Astrocyte of the cerebellum (primary cell): ENCODE results near the gene ARMH3.

Experiments
- DNase-seq: peaks from one replicate; pipeline ENCODE4 v3.0.0-alpha.2; 2011; ENCODE audit warnings: low read depth
- H3K4me3 ChIP-seq: 2 replicates; pipeline ENCODE4 v1.5.1; 2011; ENCODE audit warnings: mild to moderate bottlenecking, low read depth, low read length, moderate library complexity
- CTCF ChIP-seq: IDR thresholded peaks from 2 replicates; pipeline ENCODE4 v1.5.1; 2012; ENCODE audit warnings: low read length, low read depth, moderate library complexity, mild to moderate bottlenecking; ENCODE audit errors: missing control alignments
- in situ Hi-C: cut with HindIII; loops from 2 replicates; pipeline ENCODE4 v1.10.0; 2017; ENCODE audit warnings: low sequenced_read_pairs

The ARMH3 gene

GRCh38 chr10:101961591-101962498, 94.1 kb downstream of the ARMH3 start:
- no peak for DNase-seq
- in situ Hi-C loops = no loop called here
- no peak for TF ChIP-seq CTCF
- H3K4me3 ChIP-seq = no peak overlapping the region

GRCh38 chr10:101960879-101961395, 95.0 kb downstream of the ARMH3 start:
- in situ Hi-C loops = no loop called here

GRCh38 chr10:101959346-101959916, 96.5 kb downstream of the ARMH3 start:
- in situ Hi-C loops = no loop called here
- DNase-seq = no peak
- H3K4me3 ChIP-seq = no peak overlapping the region
- TF ChIP-seq CTCF = no peak

More at GRCh38 chr10:101960879-101961395, 95.0 kb downstream of the ARMH3 start:
- TF ChIP-seq CTCF = no peak
- DNase-seq = no peak
- H3K4me3 ChIP-seq = no peak overlapping the region

GRCh38 chr10:101958691-101959090, 97.3 kb downstream of the ARMH3 start:
- DNase-seq = no peak
- TF ChIP-seq CTCF = no peak
- H3K4me3 ChIP-seq = no peak overlapping the region
- in situ Hi-C loops = no loop called here

GRCh38 chr10:101956898-101957297, 99.1 kb downstream of the ARMH3 start:
- no peak overlapping the region for H3K4me3 ChIP-seq
- no peak for TF ChIP-seq CTCF
- no peak for DNase-seq
- in situ Hi-C loops = no loop called here

- DNase-seq = no peak
- H3K4me3 ChIP-seq = no peak overlapping the region
- TF ChIP-seq CTCF = no peak
- in situ Hi-C loops = no loop called here
Measured at GRCh38 chr10:101956117-101956516, 99.9 kb downstream of the ARMH3 start.
